Midbrain (tissue), 1 donor: ENCODE measurements around the gene DRC3.
"Not testable (repeated sequence)": the region's sequence is repeated elsewhere in the genome, so short reads cannot be mapped to it uniquely, and the experiment has no call there.

Source experiments
- DNase-seq: peaks from one replicate; lab custom pipeline; 2025; lab: John Stamatoyannopoulos, UW

Gene DRC3

GRCh38 chr17:17941015-17941414 is 31.6 kb upstream of the DRC3 start:
- DNase-seq: no peak

- no peak for DNase-seq
Measured at GRCh38 chr17:17942846-17943245, 29.8 kb upstream of the DRC3 start.

- no peak for DNase-seq
Measured at GRCh38 chr17:17943281-17943984, 29.2 kb upstream of the DRC3 start.

- DNase-seq: no peak
Measured at GRCh38 chr17:17944242-17944641, 28.4 kb upstream of the DRC3 start.

- no peak for DNase-seq
Measured at GRCh38 chr17:17944743-17945142, 27.9 kb upstream of the DRC3 start.

- no peak for DNase-seq
Measured at GRCh38 chr17:17946093-17946492, 26.6 kb upstream of the DRC3 start.

GRCh38 chr17:17947309-17947708 is 25.4 kb upstream of the DRC3 start:
- no peak for DNase-seq

- DNase-seq: no peak
Measured at GRCh38 chr17:17947966-17948365, 24.7 kb upstream of the DRC3 start.

GRCh38 chr17:17950347-17950746 is 22.3 kb upstream of the DRC3 start:
- DNase-seq: no peak

- no peak for DNase-seq
Measured at GRCh38 chr17:17950806-17951205, 21.9 kb upstream of the DRC3 start.

GRCh38 chr17:17951524-17951923 is 21.1 kb upstream of the DRC3 start:
- no peak for DNase-seq

- DNase-seq: no peak
Measured at GRCh38 chr17:17952691-17953090, 20.0 kb upstream of the DRC3 start.

- no peak for DNase-seq
Measured at GRCh38 chr17:17954079-17954478, 18.6 kb upstream of the DRC3 start.

GRCh38 chr17:17955790-17956341 is 16.8 kb upstream of the DRC3 start:
- DNase-seq: not testable (repeated sequence)

- DNase-seq: no peak
Measured at GRCh38 chr17:17957584-17957916, 15.1 kb upstream of the DRC3 start.

GRCh38 chr17:17958982-17959381 is 13.7 kb upstream of the DRC3 start:
- DNase-seq: no peak

GRCh38 chr17:17959520-17960361 is 12.9 kb upstream of the DRC3 start:
- no peak for DNase-seq

GRCh38 chr17:17960500-17961030 is 12.1 kb upstream of the DRC3 start:
- no peak for DNase-seq

- DNase-seq: peak; percentile 35
Measured at GRCh38 chr17:17963066-17963465, 9.6 kb upstream of the DRC3 start.

GRCh38 chr17:17963694-17964436 is 8.8 kb upstream of the DRC3 start:
- no peak for DNase-seq

GRCh38 chr17:17964710-17965109 is 8.0 kb upstream of the DRC3 start:
- no peak for DNase-seq

- DNase-seq: no peak
Measured at GRCh38 chr17:17965152-17965721, 7.4 kb upstream of the DRC3 start.
